OCI-LY7 (cell line): ENCODE results near the gene CMPK1.

Experiments
- EZH2phosphoT487 ChIP-seq: fragments of 200-600 bp; sonication (generic); IDR thresholded peaks from 2 replicates; pipeline ENCODE4 v1.6.1; 2018; ENCODE audit warnings: low read depth, borderline replicate concordance, mild to moderate bottlenecking, mixed run types, antibody characterized with exemption, low read length, moderate library complexity, mixed read lengths
- TF ChIP-seq, protein P1 (sequence below): fragments of 200-600 bp; sonication (generic); conservative IDR thresholded peaks from 2 replicates; pipeline ENCODE4 v1.5.1; 2014; ENCODE audit warnings: mild to moderate bottlenecking, antibody characterized with exemption, low read length, moderate library complexity, mixed read lengths

DNA sequence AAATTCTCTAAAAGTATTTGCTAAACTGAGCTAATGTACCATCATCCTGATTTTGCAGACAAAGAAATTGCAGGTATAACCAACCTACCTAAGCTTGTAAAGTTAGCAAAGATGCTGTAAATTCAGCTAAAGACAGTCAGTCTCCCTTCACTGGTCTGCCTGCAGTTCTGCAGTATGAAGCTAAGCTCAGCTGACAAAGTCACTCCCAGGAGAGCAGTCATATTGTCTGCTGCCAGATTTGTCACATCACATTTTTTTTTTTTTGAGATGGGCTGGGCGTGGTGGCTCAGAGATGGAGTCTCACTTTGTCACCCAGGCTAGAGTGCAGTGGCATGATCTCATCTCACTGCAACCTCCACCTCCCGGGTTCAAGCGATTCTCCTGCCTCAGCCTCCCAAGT lies 8.9 kb upstream of the CMPK1 start:
- TF ChIP-seq, protein P1, sequence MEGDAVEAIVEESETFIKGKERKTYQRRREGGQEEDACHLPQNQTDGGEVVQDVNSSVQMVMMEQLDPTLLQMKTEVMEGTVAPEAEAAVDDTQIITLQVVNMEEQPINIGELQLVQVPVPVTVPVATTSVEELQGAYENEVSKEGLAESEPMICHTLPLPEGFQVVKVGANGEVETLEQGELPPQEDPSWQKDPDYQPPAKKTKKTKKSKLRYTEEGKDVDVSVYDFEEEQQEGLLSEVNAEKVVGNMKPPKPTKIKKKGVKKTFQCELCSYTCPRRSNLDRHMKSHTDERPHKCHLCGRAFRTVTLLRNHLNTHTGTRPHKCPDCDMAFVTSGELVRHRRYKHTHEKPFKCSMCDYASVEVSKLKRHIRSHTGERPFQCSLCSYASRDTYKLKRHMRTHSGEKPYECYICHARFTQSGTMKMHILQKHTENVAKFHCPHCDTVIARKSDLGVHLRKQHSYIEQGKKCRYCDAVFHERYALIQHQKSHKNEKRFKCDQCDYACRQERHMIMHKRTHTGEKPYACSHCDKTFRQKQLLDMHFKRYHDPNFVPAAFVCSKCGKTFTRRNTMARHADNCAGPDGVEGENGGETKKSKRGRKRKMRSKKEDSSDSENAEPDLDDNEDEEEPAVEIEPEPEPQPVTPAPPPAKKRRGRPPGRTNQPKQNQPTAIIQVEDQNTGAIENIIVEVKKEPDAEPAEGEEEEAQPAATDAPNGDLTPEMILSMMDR, result no peak
- TF ChIP-seq EZH2phosphoT487, result no peak
